Activated CD4-positive, CD25-positive, alpha-beta regulatory T cell treated with anti-CD3 and anti-CD28 coated beads, Interleukin-2, amount 50 U/mL, for 72 hours (primary cell): ENCODE results near the gene SPNS2.

ENCODE experiments used
- DNase-seq: peaks from one replicate; pipeline ENCODE4 v3.0.0; 2021

SPNS2 gene

DNA sequence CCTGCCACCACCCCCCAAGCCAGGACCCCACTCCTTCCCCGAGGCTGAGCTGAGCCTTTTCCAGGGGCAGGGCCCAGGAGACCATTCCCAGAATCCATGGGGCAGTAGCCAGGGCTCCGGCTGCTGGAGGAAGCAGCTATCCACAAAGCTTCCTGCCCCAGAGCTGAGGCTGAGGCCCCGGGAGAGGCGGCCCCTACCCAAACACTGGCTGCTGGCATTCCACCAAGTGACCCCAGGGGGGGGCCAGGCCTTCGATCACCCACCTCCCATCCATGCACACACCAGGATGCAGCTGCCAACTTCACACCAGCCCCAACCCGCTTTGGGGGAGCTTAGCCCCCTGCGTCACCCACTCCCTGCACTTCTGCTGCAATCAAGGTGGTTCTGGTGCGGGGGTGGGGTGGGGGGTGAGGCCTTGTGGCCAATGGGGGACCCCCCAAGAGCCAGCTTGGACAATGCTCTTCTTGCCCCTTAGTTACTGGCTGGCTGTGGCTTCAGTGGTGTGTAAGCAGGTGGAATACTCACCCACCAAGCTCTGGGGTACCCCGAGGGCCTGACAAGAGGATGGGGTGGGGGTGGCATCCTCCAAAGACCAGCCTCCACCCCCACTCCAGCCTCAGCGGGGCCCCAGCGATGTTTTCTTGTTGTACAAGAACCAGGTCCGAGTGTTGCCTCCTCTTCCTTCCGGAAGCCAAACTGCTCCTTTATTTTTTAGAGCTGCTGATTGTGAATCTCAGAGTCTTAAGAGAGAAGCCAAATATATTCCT lies 39.7 kb downstream of the SPNS2 start:
- no peak for DNase-seq

GRCh38 chr17:4539025-4539424 lies 40.3 kb downstream of the SPNS2 start:
- DNase-seq, result no peak

GRCh38 chr17:4539576-4540223 lies 41.0 kb downstream of the SPNS2 start:
- DNase-seq, result no peak

DNA sequence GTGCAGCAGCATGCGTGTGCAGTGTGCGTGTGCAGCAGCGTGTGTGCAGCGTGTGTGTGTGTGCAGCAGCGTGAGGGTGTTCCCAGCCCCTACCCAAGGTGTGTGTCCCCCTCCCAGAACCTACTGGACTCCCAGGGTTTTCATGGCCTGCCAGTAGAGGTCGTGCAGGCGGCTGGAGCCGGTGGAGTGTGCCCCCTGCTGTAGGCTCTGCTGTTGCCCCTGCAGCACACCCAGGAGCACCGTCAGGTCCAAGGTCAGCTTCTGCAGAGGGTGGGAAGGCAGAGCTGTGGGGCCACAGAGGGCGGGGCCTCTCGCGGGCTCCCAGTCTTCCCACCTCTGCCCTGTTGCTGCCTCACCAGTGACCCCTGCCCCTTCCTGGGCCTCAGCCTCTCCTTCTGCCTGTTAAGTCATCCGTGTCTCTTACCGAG lies 41.6 kb downstream of the SPNS2 start:
- DNase-seq, result no peak

GRCh38 chr17:4540687-4541327 lies 42.1 kb downstream of the SPNS2 start:
- no peak for DNase-seq

DNA sequence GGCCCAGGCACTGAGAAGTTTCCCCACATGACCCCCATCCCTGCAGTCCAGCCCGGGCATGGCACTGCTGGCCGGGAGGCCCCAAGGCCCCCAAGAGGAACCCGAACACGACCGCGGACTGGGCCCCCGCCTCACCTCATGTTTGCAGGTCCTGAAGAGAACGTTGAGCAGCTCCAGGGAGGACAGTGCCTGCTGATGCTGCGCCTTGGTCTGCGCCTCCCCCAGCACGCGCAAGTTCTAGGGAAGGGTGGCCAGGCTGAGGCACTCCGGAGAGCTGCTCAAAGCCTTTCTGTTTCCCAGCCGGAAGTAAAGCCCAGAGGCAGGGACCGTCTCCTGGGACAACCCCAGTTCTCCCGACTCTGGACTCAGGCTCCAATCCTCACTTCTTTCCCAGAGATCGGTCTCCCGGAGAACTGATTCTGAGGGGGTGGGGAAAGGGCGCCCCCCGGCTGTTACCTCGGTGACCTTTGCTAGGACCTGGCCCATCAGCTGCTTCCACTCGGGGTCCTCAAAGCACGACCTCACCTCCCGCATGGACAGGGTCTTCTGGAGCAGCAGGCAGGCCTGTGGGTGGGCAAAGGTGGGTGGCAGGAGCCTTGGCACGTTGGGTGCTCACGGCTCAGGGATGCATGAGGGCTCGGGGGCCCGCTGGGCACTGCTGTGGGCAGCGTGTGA lies 42.8 kb downstream of the SPNS2 start:
- no peak for DNase-seq

GRCh38 chr17:4542003-4542725 lies 43.5 kb downstream of the SPNS2 start:
- DNase-seq, result no peak

DNA sequence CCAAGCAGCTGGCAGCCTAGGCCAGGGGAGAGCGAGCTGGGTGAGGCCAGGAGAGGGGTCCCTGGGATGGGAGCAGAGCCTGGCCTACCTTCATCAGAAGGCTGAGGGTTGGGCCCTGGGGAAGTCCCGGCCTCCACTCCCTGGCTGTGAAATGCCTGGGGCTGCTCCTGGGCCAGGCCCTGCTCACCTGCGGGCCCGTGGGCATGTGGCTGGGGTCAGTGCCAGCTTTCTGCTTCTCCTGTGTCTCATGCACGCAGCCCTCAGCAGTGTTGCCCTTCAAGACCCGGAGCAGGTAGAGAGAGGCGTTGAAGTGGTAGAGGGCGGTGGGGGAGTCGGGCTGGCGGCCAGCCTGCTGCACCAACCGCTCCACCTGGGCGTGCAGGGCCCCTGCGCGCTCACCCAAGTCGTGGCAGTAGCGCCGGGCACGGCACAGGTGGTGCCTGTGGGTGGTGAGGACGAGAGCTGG lies 44.1 kb downstream of the SPNS2 start:
- no peak for DNase-seq

DNA sequence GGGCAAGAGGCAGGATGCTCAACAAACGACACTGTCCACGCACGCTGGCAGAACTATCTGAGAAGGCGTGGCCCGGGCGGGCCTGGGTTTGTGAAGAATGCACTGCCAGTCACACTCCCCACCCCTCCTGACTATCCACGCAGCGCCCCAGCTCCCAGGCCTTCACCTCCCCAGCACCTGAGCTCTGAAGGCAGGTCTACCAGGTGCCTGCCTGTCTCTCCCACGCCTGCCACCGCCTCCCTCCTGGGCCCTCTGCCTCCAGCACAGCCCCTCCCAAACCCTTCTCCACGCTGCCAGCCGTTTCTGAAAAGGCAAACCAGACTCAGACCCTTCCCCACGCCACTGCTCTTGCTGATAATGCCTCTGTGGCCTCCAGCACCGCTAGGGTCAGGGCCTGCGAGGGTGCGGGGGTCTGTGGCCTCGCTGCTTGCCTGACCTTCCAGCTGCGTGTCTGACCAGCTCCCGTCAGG lies 44.9 kb downstream of the SPNS2 start:
- DNase-seq, result no peak

DNA sequence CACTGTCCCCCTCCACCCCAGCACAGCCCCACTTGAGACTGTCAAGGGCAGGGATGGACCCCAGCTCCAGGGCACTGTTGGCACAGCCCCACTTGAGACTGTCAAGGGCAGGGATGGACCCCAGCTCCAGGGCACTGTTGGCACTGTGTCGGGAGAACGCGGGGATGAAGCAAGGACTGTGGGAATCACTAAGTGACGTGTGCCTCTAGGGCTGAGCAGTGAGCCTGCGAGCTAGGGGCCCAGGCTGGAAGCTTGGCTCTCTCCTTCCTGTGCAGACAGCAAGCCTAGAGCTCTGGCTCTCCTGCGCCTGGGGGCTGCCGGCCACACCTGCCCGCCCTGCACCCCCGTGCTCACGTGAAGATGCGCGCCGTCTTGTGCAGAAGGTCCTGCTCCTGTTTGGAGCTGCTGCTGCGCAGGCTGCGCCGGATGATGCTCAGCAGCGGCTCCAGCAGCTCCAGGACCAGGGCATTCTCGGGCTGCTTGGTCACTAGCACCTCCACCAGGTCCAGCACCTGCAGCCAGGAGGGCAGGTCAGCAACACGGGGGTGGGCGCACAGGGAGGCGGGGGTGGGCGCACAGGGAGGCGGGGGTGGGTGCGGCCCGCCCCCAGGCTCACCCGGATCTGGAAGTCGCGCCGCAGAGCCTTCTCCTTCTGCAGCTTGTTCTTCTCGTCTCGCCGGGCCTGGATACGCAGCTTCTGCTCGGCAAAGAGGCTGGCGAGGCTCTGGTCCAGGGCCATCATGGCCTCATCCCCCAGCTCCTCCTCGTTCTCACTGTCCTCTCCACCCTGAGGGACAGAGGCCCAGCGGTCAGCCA lies 45.7 kb downstream of the SPNS2 start:
- no peak for DNase-seq

DNA sequence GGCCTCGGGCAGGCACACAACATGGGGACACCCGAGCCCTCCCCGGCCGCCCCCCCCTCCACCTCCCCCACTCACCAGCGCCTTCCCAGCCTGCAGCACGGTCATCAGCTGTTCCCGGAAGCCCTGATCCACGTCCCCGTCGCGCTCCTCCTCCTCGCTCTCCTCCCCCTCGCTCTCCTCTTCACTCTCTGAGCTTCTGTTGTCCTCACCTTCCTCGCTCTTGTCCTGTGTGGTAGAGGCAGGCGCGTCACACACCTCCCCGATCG lies 46.2 kb downstream of the SPNS2 start:
- no peak for DNase-seq

GRCh38 chr17:4545217-4545951 lies 46.7 kb downstream of the SPNS2 start:
- no peak for DNase-seq

GRCh38 chr17:4547118-4547906 lies 48.6 kb downstream of the SPNS2 start:
- no peak for DNase-seq

DNA sequence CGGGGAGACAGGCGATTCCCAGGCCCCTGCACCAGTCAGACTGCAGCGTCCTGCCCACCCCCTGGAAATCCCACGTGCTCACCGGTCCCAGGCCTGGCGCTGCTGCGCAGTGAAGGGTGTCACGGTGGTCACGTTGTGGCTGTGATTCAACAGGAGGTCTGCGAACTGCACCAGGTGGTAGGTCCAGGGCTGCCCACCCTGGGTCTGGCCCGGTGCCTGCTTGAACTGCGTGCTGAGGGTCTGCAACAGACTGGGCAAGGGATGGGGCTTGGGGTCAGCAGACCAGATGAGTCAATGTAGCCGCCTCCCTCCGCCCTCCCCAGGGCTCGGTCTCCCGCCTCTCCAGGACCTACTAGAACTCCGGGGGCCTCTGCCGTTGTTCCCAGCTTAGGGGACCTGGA lies 49.4 kb downstream of the SPNS2 start:
- no peak for DNase-seq

- no peak for DNase-seq
Measured at GRCh38 chr17:4548721-4549531, 50.2 kb downstream of the SPNS2 start.

DNA sequence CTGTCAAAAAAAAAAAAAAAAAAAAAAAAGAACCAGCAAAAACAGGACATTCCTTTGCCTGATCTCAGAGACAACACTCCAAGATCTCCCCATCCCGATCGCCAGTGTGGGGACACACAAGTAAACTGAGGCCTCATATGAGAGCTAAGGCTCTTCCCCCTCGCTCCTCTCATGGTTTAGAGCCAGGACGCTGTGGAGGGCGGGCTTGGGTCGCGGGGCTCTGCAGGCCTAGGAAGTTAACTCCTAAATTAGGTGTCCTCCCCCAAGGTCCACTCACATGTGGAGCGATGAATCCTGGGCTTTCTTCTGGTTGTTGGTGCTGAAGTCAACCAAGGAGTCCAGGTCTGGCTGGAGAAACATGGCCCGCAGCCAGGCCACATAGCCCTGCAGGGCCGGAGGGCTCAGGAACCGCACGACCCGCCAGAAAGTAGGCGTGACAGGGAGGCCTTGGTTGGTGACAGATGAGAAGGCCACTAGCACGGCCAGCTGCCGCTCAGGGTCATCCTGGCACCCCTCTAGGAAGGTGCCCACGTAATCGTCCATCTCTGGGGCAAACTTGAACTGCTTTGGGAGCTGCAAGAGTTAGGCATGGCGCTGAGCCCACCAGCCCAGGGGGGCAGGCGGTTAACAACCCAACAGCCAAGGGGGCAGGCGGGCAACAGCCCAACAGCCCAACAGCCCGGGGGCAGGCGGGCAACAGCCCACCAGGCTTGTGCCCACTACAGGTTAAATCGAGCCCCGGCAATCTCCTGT lies 51.3 kb downstream of the SPNS2 start:
- DNase-seq, result no peak

DNA sequence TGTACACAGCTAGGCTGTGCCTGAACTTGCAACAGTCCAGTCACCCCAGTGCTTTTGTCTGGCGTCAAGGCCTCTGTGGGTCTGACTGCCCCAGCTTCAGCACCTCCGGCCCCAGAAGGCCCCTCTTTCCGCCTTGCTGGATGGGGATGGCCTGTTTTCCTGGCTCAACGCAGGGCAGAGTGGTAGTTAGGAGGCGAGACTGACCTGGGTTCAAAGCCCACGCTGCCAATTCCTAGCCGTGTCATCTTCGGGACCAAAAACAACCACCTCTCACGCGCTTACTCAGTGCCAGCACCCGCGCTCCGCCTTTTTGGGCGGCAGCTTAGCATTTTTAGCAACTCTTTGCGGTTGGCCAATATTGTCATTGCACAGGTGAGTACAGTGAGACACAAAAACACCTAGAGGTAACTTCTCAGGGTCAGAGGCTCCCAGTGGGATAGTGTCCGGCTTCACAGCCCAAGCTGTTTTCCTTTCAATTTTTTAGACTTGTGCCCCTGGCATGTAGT lies 51.9 kb downstream of the SPNS2 start:
- DNase-seq, result no peak

DNA sequence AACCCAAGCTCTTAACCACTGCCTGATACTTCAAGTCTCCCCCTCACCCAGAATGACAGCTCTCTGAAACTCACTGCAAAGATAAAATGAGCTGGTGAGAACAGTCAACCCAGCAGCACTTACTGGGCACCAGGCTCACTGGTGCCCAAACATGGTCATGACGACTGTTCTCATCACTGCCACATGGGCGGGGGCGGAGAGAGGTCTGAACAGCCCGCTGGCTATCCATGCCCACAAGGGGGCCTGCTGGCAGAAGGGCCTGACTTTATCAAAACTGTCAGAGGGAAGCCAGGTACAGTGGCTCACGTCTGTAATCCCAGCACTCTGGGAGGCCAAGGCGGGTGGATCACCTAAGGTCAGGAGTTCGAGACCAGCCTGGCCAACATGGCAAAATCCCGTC lies 52.5 kb downstream of the SPNS2 start:
- DNase-seq, result no peak
